Activated T-helper 1 cell treated with anti-CD3 and anti-CD28 coated beads, Interleukin-2, amount 50 U/mL, for 16 hours (primary cell): Measurements from ENCODE around the gene AKNA.

ENCODE experiments used
- DNase-seq, 2 donors: peaks; one replicate each; pipeline ENCODE4 v3.0.0-alpha.2; 2020; ENCODE audit warnings: low read depth in 1 of 2, low spot score in 1 of 2

Gene AKNA

DNA sequence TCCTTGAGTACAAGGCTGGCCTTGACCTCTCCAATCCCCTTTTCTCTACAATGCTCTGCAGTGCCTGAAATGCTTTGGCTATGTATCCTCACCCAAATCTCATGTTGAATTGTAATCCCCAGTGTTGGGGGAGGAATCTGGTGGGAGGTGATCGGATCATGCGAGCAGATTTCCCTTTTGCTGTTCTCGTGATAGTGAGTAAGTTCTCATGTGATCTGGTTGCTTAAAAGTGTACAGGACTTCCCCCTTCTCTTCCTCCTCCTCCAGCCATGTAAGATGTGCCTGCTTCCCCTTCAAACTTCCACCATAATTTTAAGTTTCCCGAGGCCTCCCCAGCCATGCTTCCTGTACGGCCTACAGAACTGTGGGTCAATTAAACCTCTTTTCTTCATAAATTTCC is 28.5 kb upstream of the AKNA start:
- DNase-seq: no peak

GRCh38 chr9:114414346-114414745 is 26.6 kb upstream of the AKNA start:
- DNase-seq: no peak

- no peak for DNase-seq
These were observed 26.1 kb upstream of the AKNA start for GRCh38 chr9:114413861-114414301.

DNA sequence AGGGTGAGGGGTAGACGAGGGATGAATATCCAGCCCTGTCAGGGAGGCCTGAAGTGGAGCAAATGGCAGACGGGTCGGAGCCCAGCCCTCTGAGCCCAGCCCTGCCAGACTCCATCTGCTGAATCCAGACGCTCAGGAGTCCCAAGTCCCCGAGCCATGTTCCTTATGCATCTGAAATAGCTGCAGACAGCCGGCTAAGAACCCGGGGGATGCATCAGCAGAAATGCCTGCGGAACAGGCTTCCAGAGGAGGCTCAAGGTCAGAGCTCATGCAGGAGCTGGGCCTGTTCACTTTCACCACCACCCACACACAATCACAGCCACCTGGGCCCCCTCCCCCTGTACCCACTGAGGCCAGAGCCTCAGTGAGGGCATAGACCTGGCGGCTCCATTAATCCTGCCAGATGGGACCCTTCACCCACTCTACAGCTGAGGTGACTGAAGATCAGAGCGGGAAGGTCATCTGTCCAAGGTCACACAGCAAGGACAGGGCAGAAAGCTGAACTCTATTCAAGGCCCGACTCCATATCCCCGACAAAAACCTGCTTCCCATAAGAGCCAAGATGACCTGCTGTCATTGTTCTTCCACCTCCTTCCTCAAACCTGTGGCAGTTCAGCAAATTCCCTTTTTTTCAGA is 24.4 kb upstream of the AKNA start:
- DNase-seq: no peak

DNA sequence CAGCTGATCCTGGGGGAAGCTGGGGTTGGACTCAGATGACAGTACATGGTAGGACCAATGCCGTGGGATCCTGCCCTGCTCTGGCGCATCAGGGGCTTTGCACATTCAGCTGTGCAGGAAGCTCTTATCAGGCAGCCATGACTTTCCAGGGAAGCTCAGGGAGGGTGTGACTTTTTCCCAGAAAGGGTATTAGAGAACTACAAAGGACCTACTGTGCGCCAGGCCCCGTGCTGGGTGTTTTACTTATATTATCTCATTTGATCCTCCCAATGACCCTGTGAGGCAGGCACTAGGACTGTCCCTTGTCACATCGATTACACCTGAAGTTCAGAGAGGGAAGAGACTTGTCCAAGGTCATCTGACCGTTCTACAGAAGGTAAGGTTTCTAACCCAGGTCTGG is 23.7 kb upstream of the AKNA start:
- DNase-seq: no peak

DNA sequence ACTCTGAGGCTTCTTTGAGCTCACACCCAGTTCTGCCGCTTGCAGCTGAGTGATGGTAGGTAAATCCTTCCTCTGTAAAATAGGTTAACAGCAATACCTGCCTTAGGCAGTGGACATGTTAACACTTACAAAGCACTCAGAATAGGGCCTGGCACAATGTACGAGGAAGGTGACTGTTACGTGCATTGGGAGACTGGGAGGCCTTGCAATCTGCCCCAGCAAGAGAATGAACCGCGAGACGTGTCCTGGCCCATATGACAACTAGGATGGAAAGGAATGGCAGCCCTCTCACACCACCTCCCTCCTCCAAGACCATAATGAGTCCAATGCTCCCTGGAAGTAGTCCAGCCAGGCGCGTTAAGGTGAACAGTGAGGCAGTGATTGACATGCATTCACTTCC is 23.1 kb upstream of the AKNA start:
- no peak for DNase-seq

DNA sequence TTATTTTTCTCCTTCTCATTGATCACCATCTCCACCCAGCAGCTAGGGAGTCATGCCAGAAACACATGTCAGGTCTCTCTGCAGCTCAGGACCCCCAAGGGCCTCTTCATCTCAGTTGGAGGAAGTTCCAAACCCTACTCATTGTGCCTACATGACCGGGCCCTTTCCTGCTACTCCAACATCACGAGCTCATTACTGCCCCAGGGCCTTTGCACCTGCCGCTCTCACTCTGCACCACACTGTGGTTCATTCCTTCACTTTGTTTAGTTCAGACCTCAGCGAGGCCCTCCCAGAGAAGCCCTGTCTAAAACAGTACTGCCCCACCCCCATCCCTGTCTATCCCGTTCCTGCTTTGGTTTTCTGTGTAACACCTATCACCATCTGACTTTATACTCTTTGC is 22.1 kb upstream of the AKNA start:
- DNase-seq: no peak

DNA sequence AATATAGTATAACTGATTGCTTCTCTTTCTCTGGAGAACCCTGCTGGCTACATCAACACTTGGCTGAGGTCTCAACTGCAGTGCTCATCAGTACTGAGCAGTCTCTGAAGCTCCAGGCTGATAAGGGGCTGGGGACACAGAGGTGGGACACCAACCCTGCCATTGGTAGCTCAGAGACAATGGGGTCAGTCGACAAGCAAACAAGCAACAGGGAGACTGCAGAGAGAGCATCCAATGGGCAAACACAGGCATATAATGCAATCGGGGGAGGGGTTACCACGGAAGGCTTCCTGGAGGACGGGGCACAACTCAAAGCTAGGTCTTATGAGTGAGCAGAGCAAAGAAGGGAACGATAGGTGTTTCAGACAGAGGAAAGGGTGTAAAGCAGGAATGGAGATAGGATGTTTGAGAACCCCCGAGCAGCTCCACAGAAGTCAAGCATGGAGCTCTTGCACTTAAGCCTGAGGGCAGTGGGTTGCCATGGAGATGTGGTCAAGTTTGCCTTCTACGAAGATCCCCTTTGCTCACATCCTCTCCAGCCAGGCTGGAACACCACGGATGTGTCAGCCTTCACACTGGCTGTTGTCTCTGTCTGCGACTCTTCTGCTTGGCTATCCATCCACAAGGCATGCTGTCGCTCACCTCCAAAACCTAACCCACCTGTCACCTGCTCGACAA is 21.5 kb upstream of the AKNA start:
- DNase-seq: no peak

DNA sequence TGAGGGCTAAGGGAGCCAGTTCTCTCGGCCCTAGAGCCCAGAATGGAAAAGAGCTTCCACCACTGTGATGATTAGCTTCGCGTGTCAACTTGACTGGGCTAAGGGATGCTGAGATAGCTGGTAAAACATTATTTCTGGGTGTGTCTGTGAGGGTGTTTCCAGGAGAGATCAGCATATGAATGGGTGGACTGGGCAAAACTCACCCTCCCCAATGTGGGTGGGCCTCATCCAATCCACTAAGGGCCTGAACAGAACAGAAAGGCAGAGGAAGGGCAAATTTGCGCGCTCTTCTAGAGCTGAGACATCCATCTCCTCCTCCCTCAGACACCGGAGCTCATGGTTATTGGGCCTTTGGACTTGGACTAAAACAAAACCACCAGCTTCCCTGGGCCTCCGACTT is 20.9 kb upstream of the AKNA start:
- DNase-seq: no peak

DNA sequence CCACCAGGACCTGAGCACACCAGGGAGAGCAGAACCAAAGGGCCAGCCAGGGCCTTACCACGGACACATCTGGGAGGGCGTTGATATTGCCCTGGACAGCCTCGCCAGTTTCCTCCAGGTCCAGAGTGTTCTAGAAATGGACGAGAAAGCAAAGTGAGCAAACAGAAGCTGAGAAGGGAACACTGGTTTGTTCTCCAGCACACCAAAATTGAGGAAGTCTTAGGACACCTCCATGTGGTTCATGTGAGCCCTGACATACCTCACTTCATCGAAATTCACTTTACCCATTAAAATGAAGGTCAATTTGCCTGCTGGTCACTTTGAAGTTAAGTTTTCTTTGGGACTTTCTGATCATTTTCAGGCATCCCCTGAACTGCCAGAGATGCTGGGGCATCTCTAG is 20.1 kb upstream of the AKNA start:
- no peak for DNase-seq

DNA sequence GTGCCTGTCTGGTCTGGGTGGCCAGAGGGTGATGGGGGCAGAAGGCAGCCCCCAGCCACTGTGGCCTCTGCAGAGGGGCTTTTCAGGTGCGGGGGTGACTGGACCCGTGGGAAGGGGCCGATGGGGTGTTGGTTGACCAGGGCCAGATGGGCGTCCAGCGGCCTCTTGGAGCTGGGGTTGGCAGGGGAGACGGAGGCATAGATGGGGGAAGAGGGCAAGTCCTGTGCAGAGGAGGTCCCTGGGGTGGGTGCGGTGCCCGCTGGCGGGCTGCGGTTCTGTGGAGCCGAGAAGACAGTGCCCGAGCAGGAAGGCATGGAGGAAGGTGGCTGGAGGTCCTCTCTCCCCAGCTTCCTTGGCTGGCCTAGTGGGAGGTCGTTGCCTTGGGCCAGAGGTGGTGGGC is 18.7 kb upstream of the AKNA start:
- no peak for DNase-seq

DNA sequence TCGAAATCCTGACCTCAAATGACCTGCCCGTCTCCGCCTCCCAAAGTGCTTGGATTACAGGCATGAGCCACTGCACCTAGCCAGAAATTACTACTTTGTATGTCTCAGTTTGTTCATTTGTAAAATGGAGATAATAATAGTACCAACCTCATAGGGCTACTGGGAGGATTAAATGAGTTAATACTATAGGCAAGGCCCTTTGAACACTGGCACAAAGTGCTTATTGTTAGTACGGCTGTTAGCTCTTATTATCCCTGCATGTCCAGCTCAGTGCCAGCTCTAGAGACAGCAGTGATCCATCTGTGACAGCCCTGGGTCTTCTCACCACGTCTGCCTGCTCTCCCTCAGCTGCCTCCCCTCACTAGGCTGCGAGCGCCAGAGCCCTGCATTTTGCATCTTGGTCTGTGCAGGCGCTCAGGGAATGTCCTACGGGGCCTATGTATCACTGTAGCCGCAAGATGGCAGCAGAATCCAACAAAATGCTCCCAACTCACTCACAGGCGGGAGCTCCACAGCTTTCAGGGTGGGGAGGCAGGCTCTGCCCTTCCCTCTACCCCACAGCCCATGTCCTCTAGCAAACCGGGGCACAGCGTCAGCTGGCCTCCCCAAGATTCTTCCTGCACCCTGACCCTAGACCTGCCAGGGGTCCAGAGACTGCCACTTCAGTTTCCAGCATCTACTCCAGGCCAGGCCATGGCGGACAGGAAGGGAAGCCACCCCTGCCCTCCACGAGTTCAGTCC is 17.7 kb upstream of the AKNA start:
- peak; percentile 51 to 53 for DNase-seq

DNA sequence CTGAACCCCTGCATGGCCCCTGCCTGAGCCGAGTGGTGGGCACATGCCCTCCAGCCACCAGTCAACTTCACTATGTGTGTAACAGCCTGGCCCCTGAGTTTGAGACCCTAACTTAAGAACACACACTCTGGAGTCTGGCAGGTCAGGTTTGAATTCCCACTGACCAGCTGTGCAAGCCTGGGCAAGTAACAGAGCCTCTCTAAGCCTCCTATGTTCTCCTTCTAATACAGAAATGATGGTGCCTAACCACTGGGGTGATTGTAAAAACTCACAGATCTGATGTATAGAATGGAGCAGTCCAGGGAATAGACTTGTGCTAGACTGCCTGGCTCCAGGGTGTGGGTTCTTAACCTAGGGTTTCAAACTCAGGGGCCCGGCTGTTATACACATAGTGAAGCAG is 16.7 kb upstream of the AKNA start:
- DNase-seq: no peak

DNA sequence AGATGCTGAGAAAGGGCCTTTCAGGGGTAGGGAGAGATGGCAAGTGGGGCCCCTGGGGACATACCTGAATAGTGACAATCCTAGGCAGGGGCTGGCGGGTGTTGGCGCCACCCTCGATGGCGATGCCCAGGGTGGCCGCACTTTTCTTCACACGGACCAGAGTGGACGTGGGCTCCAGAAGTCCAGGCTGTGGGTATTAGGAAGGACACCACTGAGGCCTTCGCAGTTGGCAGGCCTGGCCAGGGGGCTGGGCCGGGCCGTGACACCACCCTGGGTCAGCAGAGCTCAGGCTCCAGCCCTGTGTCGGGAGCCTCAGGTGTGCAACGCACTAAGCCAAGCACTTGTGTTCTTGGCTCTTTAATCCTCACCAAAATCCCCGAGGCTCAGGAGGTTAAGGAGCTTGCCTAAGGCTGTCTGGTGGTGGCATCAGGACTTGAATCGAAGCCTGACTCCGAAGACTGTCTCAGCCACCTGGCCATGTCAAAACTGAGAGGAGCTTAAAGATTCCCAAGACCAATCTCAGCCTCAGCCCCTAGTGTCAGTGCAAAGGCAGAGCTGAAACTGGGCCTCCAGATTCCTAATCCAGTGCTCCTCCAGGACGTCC is 15.5 kb upstream of the AKNA start:
- no peak for DNase-seq

- DNase-seq: no peak
These were observed 13.6 kb upstream of the AKNA start for GRCh38 chr9:114401344-114401743.

DNA sequence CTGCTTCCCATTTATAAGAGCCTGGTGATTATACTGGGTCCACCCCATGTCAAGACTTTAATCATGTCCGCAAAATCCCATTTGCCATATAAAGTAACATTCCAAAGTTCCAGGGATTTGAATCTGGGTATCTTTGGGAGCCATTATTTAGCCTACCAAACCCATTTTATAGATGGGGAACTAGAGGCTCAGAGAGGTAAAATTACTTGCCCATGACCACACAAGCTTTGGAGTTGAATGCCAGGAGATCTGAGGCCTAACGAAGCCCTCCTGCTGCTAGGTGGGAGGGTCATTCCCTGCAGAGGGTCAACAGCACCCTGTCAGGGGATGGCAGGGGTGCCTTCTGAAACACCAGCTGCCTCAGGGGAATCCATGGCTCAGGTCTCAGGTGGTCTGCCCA is 13.0 kb upstream of the AKNA start:
- no peak for DNase-seq

DNA sequence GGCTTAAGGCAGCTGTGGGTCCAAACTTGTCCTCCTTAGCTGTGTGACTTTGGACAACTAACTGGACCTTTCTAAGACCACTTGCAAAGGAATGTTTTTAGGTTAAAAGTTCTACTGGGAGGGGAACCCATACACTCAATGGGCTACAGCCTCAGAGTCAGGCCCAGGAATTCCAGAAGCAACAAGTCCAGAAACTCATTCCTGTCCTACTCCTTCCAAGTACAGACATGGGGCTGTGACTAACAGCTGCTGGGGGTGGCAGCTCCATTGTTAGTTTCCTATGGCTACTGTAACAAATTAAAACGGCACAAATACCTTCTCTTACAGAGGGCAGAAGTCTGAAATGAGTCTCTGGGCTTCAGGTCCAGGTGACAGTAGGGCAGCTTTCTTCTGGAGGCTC is 12.4 kb upstream of the AKNA start:
- no peak for DNase-seq

DNA sequence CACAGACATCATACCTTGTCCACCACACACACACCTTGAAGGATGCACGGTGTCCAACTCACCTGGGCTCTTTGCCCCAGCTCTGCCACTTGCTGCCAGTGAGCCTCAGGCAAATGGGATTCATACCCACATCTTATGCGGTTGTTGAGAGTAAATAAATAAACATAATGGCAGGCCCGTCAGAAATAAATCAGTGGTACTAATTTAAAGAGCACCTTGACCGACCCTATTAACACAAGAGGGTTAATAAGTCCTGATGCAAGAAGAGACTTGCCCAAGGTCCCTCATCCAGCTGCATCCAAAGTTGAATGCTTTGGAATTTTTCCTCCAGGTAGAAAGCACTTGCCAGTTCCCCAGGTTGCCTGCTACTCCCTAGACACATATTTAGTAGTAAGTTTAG is 11.6 kb upstream of the AKNA start:
- DNase-seq: no peak

GRCh38 chr9:114397848-114398605 is 10.2 kb upstream of the AKNA start:
- DNase-seq: peak; percentile 92

DNA sequence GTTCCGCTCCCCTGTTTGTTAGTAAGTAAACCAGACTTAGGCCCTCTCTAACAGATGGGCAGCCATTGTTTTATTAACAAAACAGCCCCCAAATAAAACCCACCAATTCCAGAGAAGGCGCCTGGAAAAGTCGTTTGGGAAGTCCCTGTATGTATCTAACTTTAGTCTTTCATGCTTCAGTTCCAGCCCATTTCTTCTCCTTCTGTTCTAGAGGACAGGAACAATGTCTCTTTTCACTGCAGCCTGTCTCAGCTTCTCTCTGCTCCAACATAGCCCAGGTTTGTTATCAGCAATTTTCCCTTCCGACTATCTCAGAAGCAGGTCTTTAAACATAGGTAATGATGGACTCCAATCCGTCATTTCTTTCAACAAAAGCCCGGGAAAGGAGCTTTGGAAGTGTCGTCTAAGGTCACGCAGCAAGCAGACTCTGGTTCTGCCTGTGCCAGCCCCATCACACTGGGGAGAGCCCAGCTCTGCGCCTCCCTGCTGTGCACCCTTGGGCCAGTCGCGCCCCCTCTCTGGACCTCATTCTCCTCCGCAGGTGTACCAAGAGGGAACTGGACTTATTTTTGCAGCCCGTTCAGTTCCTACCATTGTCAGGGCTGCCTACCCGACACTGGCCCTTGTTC is 9.6 kb upstream of the AKNA start:
- DNase-seq: no peak
